Sigmoid colon (tissue), 7 donors: ENCODE measurements around the gene UBE2E1. TPM values are rescaled to one million over a fixed set of nuclear protein-coding genes. Genes with fewer than 3 reads are reported as not detected.

ENCODE experiments used
- DNase-seq: peaks from one replicate; pipeline ENCODE4 v3.0.0-alpha.2; 2019
- H3K27ac ChIP-seq, 4 donors: fragments of 200-600 bp; sonication (generic); one replicate each; pipeline ENCODE4 v1.5.1; 2016 to 2019; ENCODE audit warnings: mild to moderate bottlenecking in 1 of 4
- H3K27me3 ChIP-seq, 3 donors: fragments of 200-600 bp; sonication (generic); one replicate each; pipeline ENCODE4 v1.5.1; 2019; ENCODE audit warnings: mild to moderate bottlenecking in 1 of 3
- H3K36me3 ChIP-seq, 4 donors: fragments of 200-600 bp; sonication (generic); one replicate each; pipeline ENCODE4 v1.5.1; 2016 to 2019
- H3K4me1 ChIP-seq, 4 donors: fragments of 200-600 bp; sonication (generic); one replicate each; pipeline ENCODE4 v1.5.1; 2017 to 2019
- H3K4me3 ChIP-seq, 4 donors: fragments of 200-600 bp; sonication (generic); one replicate each; pipeline ENCODE4 v1.5.1; 2017 to 2019; ENCODE audit warnings: mild to moderate bottlenecking in 2 of 4, moderate library complexity in 1 of 4
- H3K9me3 ChIP-seq, 4 donors: fragments of 200-600 bp in 3 of 4; sonication (generic) in 3 of 4; one replicate each; pipeline versions ENCODE4 v1.5.1 to v1.6.1; 2013 to 2019
- CTCF ChIP-seq, 4 experiments: fragments of 450-650 bp in 3 of 4; fragments of 200-600 bp in 1 of 4; IDR thresholded peaks; one replicate each; pipeline ENCODE4 v1.5.1; 2016 to 2019; ENCODE audit warnings: antibody characterized with exemption in 4 of 4, mild to moderate bottlenecking in 3 of 4, moderate library complexity in 2 of 4
- EP300 ChIP-seq, 4 donors: sonication (generic); formaldehyde crosslinking; IDR thresholded peaks; one replicate each; pipeline ENCODE4 v1.6.1; 2017; ENCODE audit warnings: antibody characterized with exemption in 4 of 4
- POLR2A ChIP-seq, 2 donors: fragments of 450-650 bp; IDR thresholded peaks; one replicate each; pipeline ENCODE4 v1.6.1; 2016; ENCODE audit warnings: antibody characterized with exemption in 2 of 2, mild to moderate bottlenecking in 2 of 2, moderate library complexity in 2 of 2
- POLR2AphosphoS5 ChIP-seq, 4 donors: sonication (generic); formaldehyde crosslinking; IDR thresholded peaks; one replicate each; pipeline ENCODE4 v1.6.1; 2017; ENCODE audit warnings: antibody characterized with exemption in 4 of 4
- WGBS, 2 donors: extraction: QIAGEN DNeasy Blood & Tissue Kit; methylation state at CpG; one replicate each; pipeline ENCODE4 v1.1.7; 2013; 5-methylcytosine and 5-hydroxymethylcytosine counted together
- intact Hi-C: fragments of 100-400 bp; cut with DNase I; formaldehyde crosslinking; loops from one replicate; pipeline ENCODE4 v1.15.1; 2023
- polyA plus RNA-seq, 3 donors: library from polyadenylated mRNA; stranded (reverse); fragments of 200-250 nt; gene quantifications; one replicate each; pipeline ENCODE4 v1.2.3, GENCODE V29; 2013
- total RNA-seq, 4 donors: library from RNA; depleted of rRNA; stranded (reverse); fragments of >200 nt; gene quantifications; one replicate each; pipeline ENCODE4 v1.1.0, GENCODE V29; 2016
- donor health status: healthy with polysubstance abuse.
- donor health status: Bipolar disorder and iron deficiency.
- donor health status: healthy.

Gene UBE2E1
- total and polyA plus RNA-seq, 7 donors: 61.4 to 145 (median 96.4) TPM

- intact Hi-C loops: loop anchor here (5.0 kb wide), 3 partner anchors 58 to 197 kb away; partner anchors contain the start of gene NR1D2
- no peak overlapping the region for H3K4me3 ChIP-seq
Observed at GRCh38 chr3:23809294-23809693, 3.5 kb downstream of the UBE2E1 start.

GRCh38 chr3:23809840-23810342 lies 4.1 kb downstream of the UBE2E1 start:
- H3K9me3 ChIP-seq: no peaks in the 10 kb centered on the region
- no peak for DNase-seq
- peaks cover 0 to 4% (median 0%) of the 10 kb centered on the region in 4 donors for H3K36me3 ChIP-seq
- H3K27ac ChIP-seq: peak overlapping the region; percentile 90 to 96 (median 94)
- intact Hi-C loops: loop anchor here (5.0 kb wide), 3 partner anchors 57 to 198 kb away; partner anchors contain the start of gene NR1D2
- WGBS, 2 donors: 39 to 42% methylated on average over 13 of the region's 13 CpGs
- H3K4me3 ChIP-seq: peak overlapping the region; percentile 60 to 83 (median 74)
- TF ChIP-seq EP300 (IDR thresholded peaks at IDR 0.05) (no peak), POLR2A (IDR thresholded peaks at IDR 0.05) (no peak), POLR2AphosphoS5 (IDR thresholded peaks at IDR 0.05) (no peak), CTCF (IDR thresholded peaks at IDR 0.05) (no peak)
- H3K27me3 ChIP-seq: no peaks in the 10 kb centered on the region
- H3K4me1 ChIP-seq: peaks cover 0 to 45% (median 34%) of the 10 kb centered on the region in 4 donors

More at GRCh38 chr3:23809294-23809693, 3.5 kb downstream of the UBE2E1 start:
- no peaks in the 10 kb centered on the region for H3K9me3 ChIP-seq
- H3K27me3 ChIP-seq: no peaks in the 10 kb centered on the region
- DNase-seq: no peak
- TF ChIP-seq EP300 (IDR thresholded peaks at IDR 0.05) (no peak), POLR2A (IDR thresholded peaks at IDR 0.05) (no peak), POLR2AphosphoS5 (IDR thresholded peaks at IDR 0.05) (no peak), CTCF (IDR thresholded peaks at IDR 0.05) (no peak)
- peaks cover 0 to 45% (median 32%) of the 10 kb centered on the region in 4 donors for H3K4me1 ChIP-seq
- peaks cover 0 to 4% (median 0%) of the 10 kb centered on the region in 4 donors for H3K36me3 ChIP-seq
- WGBS, 2 donors: 61 to 77% methylated on average over 2 of the region's 2 CpGs
- peak overlapping the region; percentile 90 to 96 (median 94) for H3K27ac ChIP-seq

GRCh38 chr3:23810343-23811184 lies 4.8 kb downstream of the UBE2E1 start:
- Histone ChIP-seq H3K4me3 (peak overlapping the region; percentile 60 to 83 (median 74)), H3K4me1 (peaks cover 0 to 51% (median 34%) of the 10 kb centered on the region in 4 donors), H3K36me3 (peaks cover 0 to 4% (median 0%) of the 10 kb centered on the region in 4 donors), H3K27me3 (no peaks in the 10 kb centered on the region), H3K27ac (peak overlapping the region; percentile 90 to 96 (median 94)), H3K9me3 (no peaks in the 10 kb centered on the region)
- intact Hi-C loops: no loop called here
- peak; percentile 77 for DNase-seq
- 1% methylated on average over 78 of the region's 78 CpGs for WGBS, 2 donors
- TF ChIP-seq POLR2A (IDR thresholded peaks at IDR 0.05) (no peak), EP300 (IDR thresholded peaks at IDR 0.05) (no peak), CTCF (IDR thresholded peaks at IDR 0.05) (no peak), POLR2AphosphoS5 (IDR thresholded peaks at IDR 0.05) (peak in 2 of 4 donors; percentile 11 to 27)

- DNase-seq: no peak
- Histone ChIP-seq H3K4me3 (peak overlapping the region; percentile 60 to 83 (median 74)), H3K9me3 (no peaks in the 10 kb centered on the region), H3K4me1 (peaks cover 0 to 55% (median 34%) of the 10 kb centered on the region in 4 donors), H3K36me3 (peaks cover 0 to 4% (median 0%) of the 10 kb centered on the region in 4 donors), H3K27ac (peak overlapping the region; percentile 90 to 96 (median 94)), H3K27me3 (no peaks in the 10 kb centered on the region)
- intact Hi-C loops: no loop called here
- TF ChIP-seq POLR2AphosphoS5 (IDR thresholded peaks at IDR 0.05) (no peak), CTCF (IDR thresholded peaks at IDR 0.05) (no peak), POLR2A (IDR thresholded peaks at IDR 0.05) (no peak), EP300 (IDR thresholded peaks at IDR 0.05) (no peak)
- 15 to 41% methylated on average over 10 of the region's 10 CpGs for WGBS, 2 donors
Observed at GRCh38 chr3:23811185-23811527, 5.4 kb downstream of the UBE2E1 start.
